ENCODE measurements around the gene HMX1.

The HMX1 gene

DNA sequence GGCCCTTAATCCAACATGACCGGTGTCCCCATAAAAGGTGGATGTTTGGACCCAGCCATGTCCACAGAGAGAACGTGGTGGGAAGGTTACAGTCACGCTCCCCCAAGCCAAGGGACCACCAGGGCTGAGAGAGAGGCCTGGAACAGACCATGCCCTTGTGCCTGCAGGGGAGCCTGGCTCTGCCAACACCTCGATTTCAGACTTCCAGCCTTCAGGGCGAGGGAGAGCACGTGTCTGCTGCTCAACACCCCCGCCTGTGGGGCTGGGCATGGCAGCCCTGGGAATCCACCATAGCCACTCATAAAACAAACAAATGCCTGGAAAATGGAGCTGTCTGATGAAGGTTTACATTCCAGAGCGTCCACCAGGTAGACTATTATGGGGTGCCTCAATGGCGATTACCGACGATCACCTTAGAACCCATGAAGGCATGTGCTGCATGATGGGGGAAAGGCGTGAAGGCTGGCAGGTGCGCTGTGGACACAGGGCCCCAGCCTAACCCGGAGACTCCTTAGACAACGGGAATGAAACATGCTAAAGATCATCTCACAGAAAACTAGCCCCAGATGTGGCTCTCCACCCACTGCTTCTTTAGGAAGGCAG is 42.3 kb upstream of the HMX1 start:
- TF ChIP-seq CTCF (IDR thresholded peaks at IDR 0.05; ENCODE audit: low read depth, low read length, missing control alignments), result no peak
- Histone ChIP-seq H3K36me3 (replicated peaks) (no peaks in the 10 kb centered on the region), H3K27ac (no peak overlapping the region), H3K27me3 (replicated peaks) (no peaks in the 10 kb centered on the region), H3K4me3 (ENCODE audit: low read depth, low read length) (no peak overlapping the region)
- in situ Hi-C loops (cut with HindIII; ENCODE audit: low pct_ligation_motif_present, low sequenced_read_pairs), result no loop called here
- no peak for DNase-seq

DNA sequence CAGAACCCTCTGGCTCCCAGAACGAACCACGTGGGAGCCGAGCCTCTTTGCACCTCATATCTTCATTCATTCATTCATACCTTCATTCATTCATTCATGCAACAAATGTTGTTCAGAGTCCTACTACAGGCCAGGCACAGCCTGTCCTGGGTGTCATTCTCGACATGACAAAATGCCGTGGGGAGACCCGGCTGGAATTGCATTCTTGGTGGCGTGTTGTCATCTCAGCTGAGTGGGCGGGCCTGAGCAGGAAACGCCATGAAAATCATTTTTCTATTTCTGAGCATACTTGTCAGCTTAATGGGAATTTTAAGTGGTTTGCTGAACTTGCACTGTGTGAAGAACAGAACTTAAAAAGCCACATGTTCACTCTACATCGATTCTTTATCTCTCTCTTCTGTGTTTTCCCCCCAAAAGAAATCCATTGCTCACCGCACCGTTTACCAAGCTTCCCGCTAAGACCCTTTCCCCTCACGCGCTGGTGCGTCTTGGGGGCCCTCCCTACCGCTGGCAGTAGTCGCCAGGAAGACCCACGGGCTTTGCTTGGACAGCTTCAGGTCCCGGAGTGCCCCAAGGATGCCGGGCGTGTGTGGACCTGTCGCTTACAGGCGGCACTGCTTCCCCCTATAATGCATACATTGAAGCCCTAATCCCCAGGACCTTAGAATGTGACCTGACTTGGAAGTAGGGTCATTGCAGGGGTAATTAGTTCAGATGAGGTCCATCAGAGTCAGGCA is 41.6 kb upstream of the HMX1 start:
- TF ChIP-seq CTCF (IDR thresholded peaks at IDR 0.05; ENCODE audit: low read depth, low read length, missing control alignments), result no peak
- Histone ChIP-seq H3K27me3 (replicated peaks) (no peaks in the 10 kb centered on the region), H3K27ac (no peak overlapping the region), H3K4me3 (ENCODE audit: low read depth, low read length) (no peak overlapping the region), H3K36me3 (replicated peaks) (no peaks in the 10 kb centered on the region)
- DNase-seq, result no peak
- in situ Hi-C loops (cut with HindIII; ENCODE audit: low pct_ligation_motif_present, low sequenced_read_pairs), result no loop called here

DNA sequence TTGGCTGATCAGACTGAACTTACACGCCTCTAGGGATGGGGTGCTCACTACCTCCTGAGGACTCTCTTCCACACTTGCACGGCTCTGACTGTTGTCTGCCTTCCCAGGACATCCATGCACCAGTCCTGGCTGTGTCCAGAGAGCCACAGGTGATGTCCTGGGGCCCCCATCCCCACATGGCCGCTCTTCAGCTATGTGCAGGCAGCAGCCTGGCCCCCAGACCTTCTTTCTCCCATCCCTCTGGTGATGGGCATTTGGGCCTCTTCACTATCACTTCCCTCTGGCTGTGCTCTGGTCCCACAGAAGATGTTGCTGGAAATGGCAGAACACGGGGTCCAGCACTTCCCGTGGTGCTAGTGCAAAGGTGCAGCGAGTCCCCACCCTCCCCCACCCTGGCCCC is 40.9 kb upstream of the HMX1 start:
- no peak for TF ChIP-seq CTCF (IDR thresholded peaks at IDR 0.05; ENCODE audit: low read depth, low read length, missing control alignments)
- in situ Hi-C loops (cut with HindIII; ENCODE audit: low pct_ligation_motif_present, low sequenced_read_pairs), result no loop called here
- no peak for DNase-seq
- Histone ChIP-seq H3K36me3 (replicated peaks) (no peaks in the 10 kb centered on the region), H3K27me3 (replicated peaks) (no peaks in the 10 kb centered on the region), H3K27ac (no peak overlapping the region), H3K4me3 (ENCODE audit: low read depth, low read length) (no peak overlapping the region)

- DNase-seq, result no peak
Measured at GRCh38 chr4:8912089-8912455, 40.4 kb upstream of the HMX1 start.

GRCh38 chr4:8911316-8912088 is 39.9 kb upstream of the HMX1 start:
- no peak for TF ChIP-seq CTCF (IDR thresholded peaks at IDR 0.05; ENCODE audit: low read depth, low read length, missing control alignments)
- Histone ChIP-seq H3K4me3 (ENCODE audit: low read depth, low read length) (no peak overlapping the region), H3K27me3 (replicated peaks) (no peaks in the 10 kb centered on the region), H3K27ac (no peak overlapping the region), H3K36me3 (replicated peaks) (no peaks in the 10 kb centered on the region)
- no peak for DNase-seq
- in situ Hi-C loops (cut with HindIII; ENCODE audit: low pct_ligation_motif_present, low sequenced_read_pairs), result no loop called here

More at GRCh38 chr4:8912089-8912455, 40.4 kb upstream of the HMX1 start:
- H3K27me3 ChIP-seq (replicated peaks), result no peaks in the 10 kb centered on the region
- H3K27ac ChIP-seq, result no peak overlapping the region
- in situ Hi-C loops (cut with HindIII; ENCODE audit: low pct_ligation_motif_present, low sequenced_read_pairs), result no loop called here
- no peaks in the 10 kb centered on the region for H3K36me3 ChIP-seq (replicated peaks)
- TF ChIP-seq CTCF (IDR thresholded peaks at IDR 0.05; ENCODE audit: low read depth, low read length, missing control alignments), result no peak
- no peak overlapping the region for H3K4me3 ChIP-seq (ENCODE audit: low read depth, low read length)

Measured in brain microvascular endothelial cell (primary cell).